Stimulated activated CD4-positive, alpha-beta T cell treated with anti-CD3 and anti-CD28 coated beads, TNF-alpha, amount 100 ng/mL, for 4 hours (primary cell): ENCODE results near the gene WASF3.

Experiments used
- DNase-seq, 3 experiments: peaks; one replicate each; pipeline ENCODE4 v3.0.0-alpha.2; 2020; ENCODE audit warnings: low read depth in 3 of 3

The WASF3 gene

GRCh38 chr13:26589754-26590153 lies 32.3 kb downstream of the WASF3 start:
- DNase-seq = no peak

GRCh38 chr13:26590379-26590778 lies 32.9 kb downstream of the WASF3 start:
- no peak for DNase-seq

GRCh38 chr13:26590951-26591350 lies 33.5 kb downstream of the WASF3 start:
- no peak for DNase-seq

- DNase-seq = no peak
Observed at GRCh38 chr13:26591672-26592071, 34.2 kb downstream of the WASF3 start.

- DNase-seq = no peak
Observed at GRCh38 chr13:26593661-26594060, 36.2 kb downstream of the WASF3 start.

GRCh38 chr13:26594363-26594762 lies 36.9 kb downstream of the WASF3 start:
- no peak for DNase-seq

GRCh38 chr13:26596458-26596857 lies 39.0 kb downstream of the WASF3 start:
- no peak for DNase-seq

GRCh38 chr13:26599403-26599802 lies 41.9 kb downstream of the WASF3 start:
- DNase-seq = no peak

- DNase-seq = no peak
Observed at GRCh38 chr13:26599860-26600259, 42.4 kb downstream of the WASF3 start.

- no peak for DNase-seq
Observed at GRCh38 chr13:26600343-26600742, 42.9 kb downstream of the WASF3 start.

GRCh38 chr13:26601669-26602068 lies 44.2 kb downstream of the WASF3 start:
- no peak for DNase-seq

- DNase-seq = no peak
Observed at GRCh38 chr13:26602783-26603182, 45.3 kb downstream of the WASF3 start.

GRCh38 chr13:26604784-26605545 lies 47.5 kb downstream of the WASF3 start:
- DNase-seq = no peak

GRCh38 chr13:26605845-26606244 lies 48.4 kb downstream of the WASF3 start:
- no peak for DNase-seq

GRCh38 chr13:26606631-26607030 lies 49.1 kb downstream of the WASF3 start:
- DNase-seq = no peak

- no peak for DNase-seq
Observed at GRCh38 chr13:26614721-26615120, 57.2 kb downstream of the WASF3 start.

- no peak for DNase-seq
Observed at GRCh38 chr13:26616126-26616525, 58.6 kb downstream of the WASF3 start.

GRCh38 chr13:26618726-26619125 lies 61.2 kb downstream of the WASF3 start:
- DNase-seq = no peak

GRCh38 chr13:26619358-26619757 lies 61.9 kb downstream of the WASF3 start:
- DNase-seq = no peak

GRCh38 chr13:26621731-26622401 lies 64.4 kb downstream of the WASF3 start:
- DNase-seq = no peak

- no peak for DNase-seq
Observed at GRCh38 chr13:26623125-26623524, 65.6 kb downstream of the WASF3 start.

- no peak for DNase-seq
Observed at GRCh38 chr13:26624572-26624971, 67.1 kb downstream of the WASF3 start.

GRCh38 chr13:26626271-26626670 lies 68.8 kb downstream of the WASF3 start:
- DNase-seq = no peak
